H1 (cell line): ENCODE data around the gene ACSL6. TPM values are rescaled to one million over a fixed set of nuclear protein-coding genes. Genes with fewer than 3 reads are reported as not detected.

Experiments
- CTCF ChIA-PET: fragments of 300-600 bp; sonication (Branson Sonifier 250); formaldehyde crosslinking; loops from one replicate; lab custom pipeline; 2021; ENCODE audit not compliant: partially characterized antibody; lab: Charles Lee
- POLR2A ChIA-PET: fragments of 300-600 bp; sonication (Branson Sonifier 250); formaldehyde crosslinking; loops from one replicate; lab custom pipeline; 2021; ENCODE audit warnings: inconsistent platforms; ENCODE audit not compliant: partially characterized antibody; lab: Charles Lee
- DNase-seq, 2 experiments: peaks; one replicate each; pipeline versions ENCODE4 v3.0.0 to v3.0.0-alpha.2; 2010 to 2022; ENCODE audit warnings: low spot score in 2 of 2, low read depth in 1 of 2, mixed read lengths in 1 of 2
- FAIRE-seq: peaks from 2 replicates; lab custom pipeline; 2011; peaks lifted over from hg19 to GRCh38; lab: Jason Lieb, UNC
- H2AFZ ChIP-seq: 2 replicates; pipeline ENCODE4 v1.8.1; 2012; ENCODE audit warnings: low read length, inconsistent platforms
- H2AK5ac ChIP-seq: 2 replicates; pipeline ENCODE4 v1.6.1; 2013; ENCODE audit warnings: low read depth, low read length
- H2BK120ac ChIP-seq: replicated peaks from 2 replicates; pipeline ENCODE3; 2013; ENCODE audit warnings: low read depth, low read length, inconsistent platforms
- H2BK12ac ChIP-seq: 2 replicates; pipeline ENCODE4 v1.6.1; 2013; ENCODE audit warnings: low read depth, low read length
- H2BK15ac ChIP-seq: 2 replicates; pipeline ENCODE4 v1.6.1; 2013; ENCODE audit warnings: low read length
- H2BK20ac ChIP-seq: 2 replicates; pipeline ENCODE4 v1.6.1; 2013; ENCODE audit warnings: low read length
- H2BK5ac ChIP-seq: 2 replicates; pipeline ENCODE4 v1.6.1; 2013; ENCODE audit warnings: low read depth, low read length
- H3K14ac ChIP-seq: 2 replicates; pipeline ENCODE4 v1.6.1; 2013; ENCODE audit warnings: inconsistent platforms; ENCODE audit not compliant: insufficient read length
- H3K18ac ChIP-seq: 2 replicates; pipeline ENCODE4 v1.6.1; 2013; ENCODE audit warnings: low read length; ENCODE audit errors: extremely low read depth
- H3K23ac ChIP-seq: 2 replicates; pipeline ENCODE4 v1.6.1; 2013; ENCODE audit warnings: inconsistent platforms; ENCODE audit not compliant: insufficient read length
- H3K23me2 ChIP-seq: 2 replicates; pipeline ENCODE4 v1.6.1; 2013; ENCODE audit warnings: low read depth, low read length
- H3K27ac ChIP-seq: 2 replicates; pipeline ENCODE4 v1.6.1; 2011; ENCODE audit warnings: low read depth, low read length, inconsistent platforms
- H3K27me3 ChIP-seq, 4 experiments: replicated peaks in 1 of 4; 1 replicate in 1 of 4; 2 replicates in 3 of 4; pipeline versions ENCODE4 v1.6.1 to v1.8.1; 2011 to 2013; ENCODE audit warnings: low read length in 3 of 4, mild to moderate bottlenecking in 3 of 4, inconsistent platforms in 2 of 4, mixed read lengths in 2 of 4, moderate library complexity in 1 of 4; ENCODE audit not compliant: control insufficient read depth in 3 of 4, insufficient read depth in 3 of 4; ENCODE audit errors: extremely low read depth in 1 of 4
- H3K36me3 ChIP-seq, 4 experiments: 2 replicates each; pipeline versions ENCODE4 v1.6.1 to v1.8.1; 2011 to 2013; ENCODE audit warnings: mild to moderate bottlenecking in 4 of 4, low read length in 3 of 4, moderate library complexity in 2 of 4, control low read depth in 1 of 4, inconsistent platforms in 1 of 4; ENCODE audit not compliant: insufficient read depth in 4 of 4, control insufficient read depth in 2 of 4
- H3K4ac ChIP-seq: replicated peaks from 2 replicates; pipeline ENCODE3; 2013; ENCODE audit warnings: low read length, low read depth, mixed read lengths, inconsistent platforms; ENCODE audit not compliant: insufficient read length
- H3K4me1 ChIP-seq, 4 experiments: replicated peaks in 1 of 4; 1 replicate in 1 of 4; 2 replicates in 3 of 4; pipeline versions ENCODE4 v1.6.1 to v1.8.1; 2011 to 2013; ENCODE audit warnings: low read length in 3 of 4, inconsistent platforms in 2 of 4, mixed read lengths in 1 of 4; ENCODE audit not compliant: insufficient read depth in 4 of 4, control insufficient read depth in 3 of 4
- H3K4me2 ChIP-seq, 2 experiments: 2 replicates each; pipeline versions ENCODE4 v1.6.1 to v1.8.1; 2011 to 2013; ENCODE audit warnings: low read depth in 2 of 2, low read length in 2 of 2, control low read depth in 1 of 2, inconsistent platforms in 1 of 2, mild to moderate bottlenecking in 1 of 2; ENCODE audit not compliant: insufficient read depth in 1 of 2
- H3K4me3 ChIP-seq, 4 experiments: fragments of 200-600, 300-600 bp in 1 of 4; sonication (generic), shearing (Covaris generic), sonication (Bioruptor Twin) in 1 of 4; 2 replicates each; pipeline versions ENCODE4 v1.5.1 to v1.8.1; 2011 to 2016; ENCODE audit warnings: low read length in 4 of 4, low read depth in 3 of 4, control low read depth in 2 of 4, inconsistent platforms in 2 of 4, mild to moderate bottlenecking in 2 of 4, mixed read lengths in 1 of 4, moderate library complexity in 1 of 4; ENCODE audit not compliant: insufficient read depth in 2 of 4; ENCODE audit errors: extremely low read depth in 1 of 4
- H3K56ac ChIP-seq: replicated peaks from 2 replicates; pipeline ENCODE3; 2013; ENCODE audit warnings: low read depth, mild to moderate bottlenecking, mixed read lengths, low read length, inconsistent platforms; ENCODE audit not compliant: insufficient read length
- H3K79me1 ChIP-seq: 2 replicates; pipeline ENCODE4 v1.6.1; 2013; ENCODE audit warnings: low read depth, low read length, control low read depth
- H3K79me2 ChIP-seq, 2 experiments: 2 replicates each; pipeline versions ENCODE4 v1.6.1 to v1.8.1; 2012 to 2013; ENCODE audit warnings: low read length in 2 of 2, mild to moderate bottlenecking in 2 of 2, inconsistent platforms in 1 of 2; ENCODE audit not compliant: insufficient read depth in 2 of 2, control insufficient read depth in 1 of 2
- H3K9ac ChIP-seq, 4 experiments: replicated peaks in 1 of 4; 1 replicate in 1 of 4; 2 replicates in 3 of 4; pipeline versions ENCODE4 v1.6.1 to v1.8.1; 2011 to 2013; ENCODE audit warnings: low read depth in 3 of 4, low read length in 3 of 4, control low read depth in 2 of 4, mild to moderate bottlenecking in 2 of 4, moderate library complexity in 2 of 4, inconsistent platforms in 1 of 4; ENCODE audit errors: extremely low read depth in 1 of 4
- H3K9me3 ChIP-seq, 2 experiments: 2 replicates each; pipeline versions ENCODE4 v1.6.1 to v1.8.1; 2012 to 2013; ENCODE audit warnings: mild to moderate bottlenecking in 2 of 2, moderate library complexity in 2 of 2, control low read depth in 1 of 2, inconsistent platforms in 1 of 2, low read depth in 1 of 2, low read length in 1 of 2, mixed read lengths in 1 of 2; ENCODE audit not compliant: insufficient read depth in 2 of 2
- H4K20me1 ChIP-seq, 2 experiments: replicated peaks in 1 of 2; 2 replicates each; pipeline versions ENCODE3 to v1.8.1; 2011 to 2013; ENCODE audit warnings: inconsistent platforms in 2 of 2, low read length in 2 of 2, mild to moderate bottlenecking in 1 of 2; ENCODE audit not compliant: insufficient read depth in 2 of 2, control insufficient read depth in 1 of 2
- H4K5ac ChIP-seq: 2 replicates; pipeline ENCODE4 v1.6.1; 2013; ENCODE audit warnings: low read length, low read depth, mixed read lengths, inconsistent platforms; ENCODE audit not compliant: insufficient read length
- H4K8ac ChIP-seq: 2 replicates; pipeline ENCODE4 v1.8.0; 2013; ENCODE audit warnings: mild to moderate bottlenecking, moderate library complexity, low read length, inconsistent platforms; ENCODE audit not compliant: insufficient read depth; ENCODE audit errors: extremely low read depth
- H4K91ac ChIP-seq: replicated peaks from 2 replicates; pipeline ENCODE3; 2013; ENCODE audit warnings: low read length, mixed read lengths, inconsistent platforms; ENCODE audit not compliant: insufficient read length
- CBX8 ChIP-seq: fragments of 300-800, 300-1000 bp; sonication (generic); IDR thresholded peaks from 2 replicates; pipeline ENCODE4 v1.7.1; 2016; ENCODE audit warnings: low read depth, low read length, borderline replicate concordance
- POU5F1 ChIP-seq: IDR thresholded peaks from 2 replicates; pipeline ENCODE4 v1.6.1; 2011; ENCODE audit warnings: low read depth, mild to moderate bottlenecking, low read length, moderate library complexity
- RXRA ChIP-seq: IDR thresholded peaks from 2 replicates; pipeline ENCODE4 v1.6.1; 2011; ENCODE audit warnings: low read depth, mild to moderate bottlenecking, low read length, moderate library complexity; ENCODE audit not compliant: insufficient read depth
- SP2 ChIP-seq: IDR thresholded peaks from 2 replicates; pipeline ENCODE4 v1.6.1; 2012; ENCODE audit warnings: mild to moderate bottlenecking, low read length, inconsistent platforms
- TBP ChIP-seq: IDR thresholded peaks from 2 replicates; pipeline ENCODE4 v1.6.1; 2011; ENCODE audit warnings: low read depth, low read length, improper control_type of control experiment
- WGBS, 2 experiments: shearing (Covaris generic) in 1 of 2; methylation state at CpG; one replicate each; pipeline versions ENCODE4 v1.1.6 to v1.1.7; 2013 to 2015; ENCODE audit warnings: low lambda C conversion rate in 2 of 2, mixed read lengths in 2 of 2, inconsistent platforms in 1 of 2, low coverage in 1 of 2, missing lambda C conversion rate in 1 of 2; ENCODE audit not compliant: insufficient replicate concordance in 2 of 2, insufficient coverage in 1 of 2, insufficient read length in 1 of 2; ENCODE audit errors: extremely low coverage in 1 of 2, missing lambda C conversion rate in 1 of 2; 5-methylcytosine and 5-hydroxymethylcytosine counted together
- polyA plus RNA-seq, 7 experiments: library from polyadenylated mRNA; depleted of rRNA in 3 of 7; stranded (reverse) in 5 of 7; unstranded in 2 of 7; fragments of >200 nt in 5 of 7; fragments of 200-250 nt in 2 of 7; gene quantifications; 1 replicate in 5 of 7; 2 replicates in 1 of 7; 4 replicates in 1 of 7; pipeline versions ENCODE4 v1.2.1 to v1.2.3, GENCODE V29; 2011 to 2013; ENCODE audit warnings: missing spikeins in 2 of 7, mixed read lengths in 2 of 7
- total RNA-seq: library from RNA; stranded (reverse); fragmentation: NEBNext Ultra II Directional; extraction: Animal tissue kit (Norgen Biotek cat#: 25700); gene quantifications from 2 replicates; pipeline ENCODE4 v1.2.1, GENCODE V29; 2021

The ACSL6 gene
- total and polyA plus RNA-seq, 2 of the 8 experiments (the other 6 are each of a cell fraction or from before 2014, with no cell fraction given) = 2.3 to 2.4 TPM

GRCh38 chr5:131939690-131940345, 71.6 kb downstream of the ACSL6 start:
- TF ChIP-seq CBX8 (no peak), SP2 (no peak), RXRA (no peak), TBP (no peak), POU5F1 (no peak)
- Histone ChIP-seq H3K23ac (no peak overlapping the region), H3K27ac (no peak overlapping the region), H3K18ac (no peak overlapping the region), H2AFZ (no peak overlapping the region), H3K56ac (no peak overlapping the region), H3K9me3 (no peaks in the 10 kb centered on the region), H2BK12ac (no peak overlapping the region), H2BK120ac (no peak overlapping the region), H3K23me2 (peaks cover 3% of the 10 kb centered on the region; the same call in 1 of the 2 replicates), H3K4me2 (no peak overlapping the region), H3K9ac (no peak overlapping the region), H2BK5ac (no peak overlapping the region), H2BK15ac (no peak overlapping the region), H4K20me1 (no peaks in the 10 kb centered on the region), H3K4me3 (no peak overlapping the region), H3K14ac (no peak overlapping the region), H3K4ac (no peak overlapping the region), H4K91ac (no peak overlapping the region), H3K36me3 (no peaks in the 10 kb centered on the region), H3K79me1 (no peaks in the 10 kb centered on the region), H4K8ac (no peak overlapping the region), H2AK5ac (no peak overlapping the region), H3K79me2 (no peaks in the 10 kb centered on the region), H2BK20ac (no peak overlapping the region), H3K27me3 (no peaks in the 10 kb centered on the region), H4K5ac (no peak overlapping the region), H3K4me1 (no peaks in the 10 kb centered on the region)
- POLR2A ChIA-PET = interaction anchor here (1.6 kb wide), 1 partner anchor 14 kb away, joined by 3 read pairs; no protein-coding TSS in a partner anchor
- 59% methylated on average over 3 of the region's 3 CpGs; no CpG with 5 or more reads in 1 of the 2 experiments for WGBS, 2 experiments
- no peak for DNase-seq
- CTCF ChIA-PET = no interaction called here
- FAIRE-seq = no peak
